22Rv1 (cell line): ENCODE data around the gene MRPL3.

ENCODE experiments used
- ZFX ChIP-seq: fragments of 450-650 bp; IDR thresholded peaks from 2 replicates; pipeline ENCODE4 v1.6.1; 2017; ENCODE audit warnings: antibody characterized with exemption, borderline replicate concordance
- TF ChIP-seq, protein P1 (sequence below): fragments of 450-650 bp; IDR thresholded peaks from 2 replicates; pipeline ENCODE4 v1.5.1; 2017; ENCODE audit warnings: mild to moderate bottlenecking

DNA sequence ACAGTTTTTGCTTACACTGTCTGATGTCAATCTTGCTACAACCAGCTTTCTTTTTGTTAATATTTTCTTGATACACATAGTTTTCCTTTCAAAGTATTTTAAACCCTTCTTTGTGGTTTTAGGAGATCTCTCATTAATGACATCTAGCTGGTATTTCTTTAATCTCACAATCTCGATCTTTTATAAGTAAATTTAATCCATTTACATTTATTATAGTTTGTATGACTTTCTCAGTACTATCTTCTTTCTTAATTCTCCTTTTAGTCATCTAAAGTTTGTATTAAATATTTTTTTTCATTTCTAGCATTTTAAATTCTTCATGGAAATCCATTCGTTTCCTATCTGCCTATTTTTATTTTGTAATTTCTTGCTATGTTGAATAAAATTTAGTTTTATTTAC, 55.4 kb downstream of the MRPL3 start:
- TF ChIP-seq, protein P1, sequence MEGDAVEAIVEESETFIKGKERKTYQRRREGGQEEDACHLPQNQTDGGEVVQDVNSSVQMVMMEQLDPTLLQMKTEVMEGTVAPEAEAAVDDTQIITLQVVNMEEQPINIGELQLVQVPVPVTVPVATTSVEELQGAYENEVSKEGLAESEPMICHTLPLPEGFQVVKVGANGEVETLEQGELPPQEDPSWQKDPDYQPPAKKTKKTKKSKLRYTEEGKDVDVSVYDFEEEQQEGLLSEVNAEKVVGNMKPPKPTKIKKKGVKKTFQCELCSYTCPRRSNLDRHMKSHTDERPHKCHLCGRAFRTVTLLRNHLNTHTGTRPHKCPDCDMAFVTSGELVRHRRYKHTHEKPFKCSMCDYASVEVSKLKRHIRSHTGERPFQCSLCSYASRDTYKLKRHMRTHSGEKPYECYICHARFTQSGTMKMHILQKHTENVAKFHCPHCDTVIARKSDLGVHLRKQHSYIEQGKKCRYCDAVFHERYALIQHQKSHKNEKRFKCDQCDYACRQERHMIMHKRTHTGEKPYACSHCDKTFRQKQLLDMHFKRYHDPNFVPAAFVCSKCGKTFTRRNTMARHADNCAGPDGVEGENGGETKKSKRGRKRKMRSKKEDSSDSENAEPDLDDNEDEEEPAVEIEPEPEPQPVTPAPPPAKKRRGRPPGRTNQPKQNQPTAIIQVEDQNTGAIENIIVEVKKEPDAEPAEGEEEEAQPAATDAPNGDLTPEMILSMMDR: no peak
- TF ChIP-seq ZFX: no peak
